ENCODE data around the gene LIAS. TPM values are rescaled to one million over a fixed set of nuclear protein-coding genes. Genes with fewer than 3 reads are reported as not detected.

Gene LIAS
- total RNA-seq, 1 donor from 2014 or later: 9.4 TPM

GRCh38 chr4:39518484-39518883 is 59.6 kb downstream of the LIAS start:
- Mint-ChIP-seq H3K27ac (ENCODE audit: unreplicated experiment) (no peak overlapping the region), H3K27me3 (ENCODE audit: unreplicated experiment) (no peaks in the 10 kb centered on the region), H3K36me3 (ENCODE audit: unreplicated experiment) (no peaks in the 10 kb centered on the region), H3K4me3 (ENCODE audit: unreplicated experiment) (no peak overlapping the region), H3K9me3 (ENCODE audit: unreplicated experiment) (no peaks in the 10 kb centered on the region), H3K4me1 (ENCODE audit: low read depth, unreplicated experiment) (no peaks in the 10 kb centered on the region)
- DNase-seq: no peak
- TF ChIP-seq CTCF (IDR thresholded peaks at IDR 0.05; ENCODE audit: partially characterized antibody, unreplicated experiment): no peak

- no peak overlapping the region for H3K27ac Mint-ChIP-seq (ENCODE audit: unreplicated experiment)
- H3K4me1 Mint-ChIP-seq (ENCODE audit: low read depth, unreplicated experiment): no peaks in the 10 kb centered on the region
- TF ChIP-seq CTCF (IDR thresholded peaks at IDR 0.05; ENCODE audit: partially characterized antibody, unreplicated experiment): no peak
Observed at GRCh38 chr4:39521253-39521919, 62.5 kb downstream of the LIAS start.

GRCh38 chr4:39522068-39522467 is 63.2 kb downstream of the LIAS start:
- Mint-ChIP-seq H3K4me3 (ENCODE audit: unreplicated experiment) (no peak overlapping the region), H3K4me1 (ENCODE audit: low read depth, unreplicated experiment) (no peaks in the 10 kb centered on the region), H3K9me3 (ENCODE audit: unreplicated experiment) (peaks cover 4% of the 10 kb centered on the region), H3K27ac (ENCODE audit: unreplicated experiment) (no peak overlapping the region), H3K27me3 (ENCODE audit: unreplicated experiment) (no peaks in the 10 kb centered on the region), H3K36me3 (ENCODE audit: unreplicated experiment) (no peaks in the 10 kb centered on the region)
- DNase-seq: no peak
- TF ChIP-seq CTCF (IDR thresholded peaks at IDR 0.05; ENCODE audit: partially characterized antibody, unreplicated experiment): no peak

More at GRCh38 chr4:39521253-39521919, 62.5 kb downstream of the LIAS start:
- H3K27me3 Mint-ChIP-seq (ENCODE audit: unreplicated experiment): no peaks in the 10 kb centered on the region
- no peaks in the 10 kb centered on the region for H3K36me3 Mint-ChIP-seq (ENCODE audit: unreplicated experiment)
- H3K9me3 Mint-ChIP-seq (ENCODE audit: unreplicated experiment): no peaks in the 10 kb centered on the region
- no peak for DNase-seq
- H3K4me3 Mint-ChIP-seq (ENCODE audit: unreplicated experiment): no peak overlapping the region

- no peak overlapping the region for H3K27ac Mint-ChIP-seq (ENCODE audit: unreplicated experiment)
- H3K4me1 Mint-ChIP-seq (ENCODE audit: low read depth, unreplicated experiment): peaks cover 4% of the 10 kb centered on the region
- peaks cover 8% of the 10 kb centered on the region for H3K9me3 Mint-ChIP-seq (ENCODE audit: unreplicated experiment)
- no peak for DNase-seq
- no peaks in the 10 kb centered on the region for H3K36me3 Mint-ChIP-seq (ENCODE audit: unreplicated experiment)
- peaks cover 7% of the 10 kb centered on the region for H3K27me3 Mint-ChIP-seq (ENCODE audit: unreplicated experiment)
- peak overlapping the region; percentile 52 for H3K4me3 Mint-ChIP-seq (ENCODE audit: unreplicated experiment)
- no peak for TF ChIP-seq CTCF (IDR thresholded peaks at IDR 0.05; ENCODE audit: partially characterized antibody, unreplicated experiment)
Observed at GRCh38 chr4:39524161-39524957, 65.5 kb downstream of the LIAS start.
